Glomerular endothelial cell (primary cell): ENCODE results near the gene RAP1GAP2. TPM values are rescaled to one million over a fixed set of nuclear protein-coding genes. Genes with fewer than 3 reads are reported as not detected.
"Not testable (repeated sequence)": the region's sequence is repeated elsewhere in the genome, so short reads cannot be mapped to it uniquely, and the experiment has no call there.

Experiments used
- DNase-seq: peaks from one replicate; pipeline ENCODE4 v3.0.0-alpha.2; 2011; ENCODE audit warnings: low read depth, low spot score; ENCODE audit errors: extremely low read depth
- total RNA-seq: library from RNA; depleted of rRNA; stranded (reverse); fragments of >200 nt; gene quantifications from 2 replicates; pipeline ENCODE4 v1.2.3, GENCODE V29; 2015

RAP1GAP2 gene
- total RNA-seq, 1 donor from 2014 or later: 5.1 TPM

GRCh38 chr17:2989855-2990254, 193.6 kb downstream of the RAP1GAP2 start:
- no peak for DNase-seq

GRCh38 chr17:2990396-2990795, 194.2 kb downstream of the RAP1GAP2 start:
- no peak for DNase-seq

GRCh38 chr17:2991396-2992180, 195.3 kb downstream of the RAP1GAP2 start:
- DNase-seq: not testable (repeated sequence)

GRCh38 chr17:2994441-2994840, 198.2 kb downstream of the RAP1GAP2 start:
- DNase-seq: no peak

- no peak for DNase-seq
Observed at GRCh38 chr17:2995377-2995776, 199.1 kb downstream of the RAP1GAP2 start.

GRCh38 chr17:2995886-2996809, 199.9 kb downstream of the RAP1GAP2 start:
- no peak for DNase-seq

GRCh38 chr17:2996810-2997670, 200.8 kb downstream of the RAP1GAP2 start:
- DNase-seq: no peak

GRCh38 chr17:2998469-2998901, 202.2 kb downstream of the RAP1GAP2 start:
- not testable (repeated sequence) for DNase-seq

GRCh38 chr17:3002538-3003295, 206.5 kb downstream of the RAP1GAP2 start:
- no peak for DNase-seq

- no peak for DNase-seq
Observed at GRCh38 chr17:3003296-3004149, 207.3 kb downstream of the RAP1GAP2 start.

GRCh38 chr17:3004150-3004801, 208.0 kb downstream of the RAP1GAP2 start:
- DNase-seq: peak; percentile 94

GRCh38 chr17:3004925-3005324, 208.7 kb downstream of the RAP1GAP2 start:
- no peak for DNase-seq

GRCh38 chr17:3005696-3006095, 209.5 kb downstream of the RAP1GAP2 start:
- no peak for DNase-seq

GRCh38 chr17:3006801-3007200, 210.6 kb downstream of the RAP1GAP2 start:
- no peak for DNase-seq

- DNase-seq: no peak
Observed at GRCh38 chr17:3007651-3008121, 211.4 kb downstream of the RAP1GAP2 start.

- no peak for DNase-seq
Observed at GRCh38 chr17:3008336-3009288, 212.4 kb downstream of the RAP1GAP2 start.

GRCh38 chr17:3009411-3009920, 213.2 kb downstream of the RAP1GAP2 start:
- DNase-seq: no peak
